Neuron (in vitro differentiated cells): Measurements from ENCODE around the gene CPPED1.

Experiments
- H2AFZ ChIP-seq: one replicate; pipeline ENCODE4 v1.6.1; 2013; ENCODE audit warnings: low read depth, mild to moderate bottlenecking, inconsistent platforms, low read length, moderate library complexity
- H3K27me3 ChIP-seq: one replicate; pipeline ENCODE4 v1.6.1; 2013; ENCODE audit warnings: low read length; ENCODE audit not compliant: insufficient read depth
- H3K36me3 ChIP-seq: one replicate; pipeline ENCODE4 v1.6.1; 2013; ENCODE audit warnings: low read length; ENCODE audit not compliant: insufficient read depth
- H3K4me1 ChIP-seq: one replicate; pipeline ENCODE4 v1.6.1; 2013; ENCODE audit warnings: low read length; ENCODE audit not compliant: insufficient read depth
- H3K4me3 ChIP-seq: 2 replicates; pipeline ENCODE4 v1.5.1; 2013; ENCODE audit warnings: mild to moderate bottlenecking, low read length, moderate library complexity
- H3K9me3 ChIP-seq: one replicate; pipeline ENCODE4 v1.6.1; 2013; ENCODE audit warnings: low read length

CPPED1 gene

GRCh38 chr16:12652924-12653323 lies 150.8 kb downstream of the CPPED1 start:
- no peak overlapping the region for H3K4me3 ChIP-seq
- H3K9me3 ChIP-seq: no peaks in the 10 kb centered on the region
- H3K27me3 ChIP-seq: peaks cover 5% of the 10 kb centered on the region
- H3K36me3 ChIP-seq: no peaks in the 10 kb centered on the region
- H3K4me1 ChIP-seq: no peaks in the 10 kb centered on the region
- no peak overlapping the region for H2AFZ ChIP-seq

- H3K4me3 ChIP-seq: no peak overlapping the region
- no peak overlapping the region for H2AFZ ChIP-seq
- H3K9me3 ChIP-seq: no peaks in the 10 kb centered on the region
- no peaks in the 10 kb centered on the region for H3K4me1 ChIP-seq
- peaks cover 5% of the 10 kb centered on the region for H3K27me3 ChIP-seq
- H3K36me3 ChIP-seq: no peaks in the 10 kb centered on the region
Observed at GRCh38 chr16:12651765-12652512, 151.7 kb downstream of the CPPED1 start.

GRCh38 chr16:12649356-12649755 lies 154.3 kb downstream of the CPPED1 start:
- Histone ChIP-seq H3K4me3 (no peak overlapping the region), H3K4me1 (no peaks in the 10 kb centered on the region), H3K27me3 (peaks cover 5% of the 10 kb centered on the region), H3K36me3 (no peaks in the 10 kb centered on the region), H2AFZ (no peak overlapping the region), H3K9me3 (no peaks in the 10 kb centered on the region)

- Histone ChIP-seq H2AFZ (no peak overlapping the region), H3K9me3 (no peaks in the 10 kb centered on the region), H3K4me1 (no peaks in the 10 kb centered on the region), H3K4me3 (no peak overlapping the region), H3K27me3 (no peaks in the 10 kb centered on the region), H3K36me3 (no peaks in the 10 kb centered on the region)
Observed at GRCh38 chr16:12646490-12647274, 157.0 kb downstream of the CPPED1 start.

- Histone ChIP-seq H3K4me3 (no peak overlapping the region), H2AFZ (no peak overlapping the region), H3K4me1 (no peaks in the 10 kb centered on the region), H3K27me3 (no peaks in the 10 kb centered on the region), H3K9me3 (no peaks in the 10 kb centered on the region), H3K36me3 (no peaks in the 10 kb centered on the region)
Observed at GRCh38 chr16:12646098-12646489, 157.6 kb downstream of the CPPED1 start.

GRCh38 chr16:12643034-12643455 lies 160.6 kb downstream of the CPPED1 start:
- no peaks in the 10 kb centered on the region for H3K27me3 ChIP-seq
- no peak overlapping the region for H2AFZ ChIP-seq
- H3K4me3 ChIP-seq: no peak overlapping the region
- H3K4me1 ChIP-seq: no peaks in the 10 kb centered on the region
- no peaks in the 10 kb centered on the region for H3K9me3 ChIP-seq
- no peaks in the 10 kb centered on the region for H3K36me3 ChIP-seq

GRCh38 chr16:12639044-12639443 lies 164.6 kb downstream of the CPPED1 start:
- Histone ChIP-seq H3K4me1 (no peaks in the 10 kb centered on the region), H3K27me3 (no peaks in the 10 kb centered on the region), H3K36me3 (no peaks in the 10 kb centered on the region), H3K9me3 (no peaks in the 10 kb centered on the region), H2AFZ (no peak overlapping the region), H3K4me3 (no peak overlapping the region)

- H3K4me3 ChIP-seq: no peak overlapping the region
- H3K36me3 ChIP-seq: no peaks in the 10 kb centered on the region
- H3K27me3 ChIP-seq: no peaks in the 10 kb centered on the region
- no peaks in the 10 kb centered on the region for H3K4me1 ChIP-seq
- H2AFZ ChIP-seq: no peak overlapping the region
- H3K9me3 ChIP-seq: no peaks in the 10 kb centered on the region
Observed at GRCh38 chr16:12637002-12637401, 166.7 kb downstream of the CPPED1 start.

GRCh38 chr16:12629271-12629670 lies 174.4 kb downstream of the CPPED1 start:
- Histone ChIP-seq H3K9me3 (no peaks in the 10 kb centered on the region), H3K27me3 (no peaks in the 10 kb centered on the region), H3K4me1 (no peaks in the 10 kb centered on the region), H2AFZ (no peak overlapping the region), H3K36me3 (no peaks in the 10 kb centered on the region), H3K4me3 (no peak overlapping the region)

GRCh38 chr16:12628536-12628935 lies 175.2 kb downstream of the CPPED1 start:
- no peak overlapping the region for H2AFZ ChIP-seq
- no peaks in the 10 kb centered on the region for H3K36me3 ChIP-seq
- no peaks in the 10 kb centered on the region for H3K4me1 ChIP-seq
- peaks cover 4% of the 10 kb centered on the region for H3K27me3 ChIP-seq
- H3K9me3 ChIP-seq: no peaks in the 10 kb centered on the region
- H3K4me3 ChIP-seq: no peak overlapping the region

- Histone ChIP-seq H3K36me3 (no peaks in the 10 kb centered on the region), H3K4me1 (no peaks in the 10 kb centered on the region), H3K9me3 (no peaks in the 10 kb centered on the region), H3K27me3 (peaks cover 4% of the 10 kb centered on the region), H3K4me3 (no peak overlapping the region), H2AFZ (no peak overlapping the region)
Observed at GRCh38 chr16:12627394-12627793, 176.3 kb downstream of the CPPED1 start.

- Histone ChIP-seq H3K4me1 (no peaks in the 10 kb centered on the region), H3K36me3 (no peaks in the 10 kb centered on the region), H3K27me3 (peaks cover 4% of the 10 kb centered on the region), H3K4me3 (no peak overlapping the region), H3K9me3 (no peaks in the 10 kb centered on the region), H2AFZ (no peak overlapping the region)
Observed at GRCh38 chr16:12626411-12626810, 177.3 kb downstream of the CPPED1 start.

- H3K27me3 ChIP-seq: peaks cover 4% of the 10 kb centered on the region
- no peak overlapping the region for H3K4me3 ChIP-seq
- no peaks in the 10 kb centered on the region for H3K4me1 ChIP-seq
- H3K9me3 ChIP-seq: no peaks in the 10 kb centered on the region
- no peaks in the 10 kb centered on the region for H3K36me3 ChIP-seq
- H2AFZ ChIP-seq: no peak overlapping the region
Observed at GRCh38 chr16:12625716-12626115, 178.0 kb downstream of the CPPED1 start.
